ENCODE measurements around the gene GALNT18. TPM values are rescaled to one million over a fixed set of nuclear protein-coding genes. Genes with fewer than 3 reads are reported as not detected.

Gene GALNT18
- polyA plus RNA-seq, 1 donor from 2014 or later, result 7.6 TPM

DNA sequence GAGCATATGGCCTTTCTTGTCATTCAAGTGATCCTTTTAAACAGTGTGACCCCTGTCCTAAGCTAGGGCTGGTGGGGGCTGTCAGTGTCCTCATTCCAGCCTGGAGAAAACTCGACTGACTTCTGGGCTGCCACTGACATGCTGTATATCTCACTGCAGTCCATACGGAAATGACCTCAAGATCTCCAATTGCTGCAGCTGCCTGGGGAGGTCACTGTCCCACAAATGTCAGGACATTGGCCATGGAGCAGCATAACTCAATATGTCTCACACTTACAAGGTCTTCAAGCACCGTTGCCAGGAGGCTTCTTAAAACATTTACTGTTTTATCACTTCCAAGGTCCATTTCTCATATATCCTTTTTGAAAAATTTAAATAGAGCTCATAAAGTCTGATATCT is 240.9 kb downstream of the GALNT18 start:
- H2AFZ ChIP-seq (ENCODE audit: low read depth, low read length), result no peak overlapping the region
- H3K9ac ChIP-seq (ENCODE audit: low read length), result no peak overlapping the region
- no peak for TF ChIP-seq EP300 (conservative IDR thresholded peaks at IDR 0.05; ENCODE audit: poor library complexity, severe bottlenecking)
- no peak for TF ChIP-seq SMC3 (conservative IDR thresholded peaks at IDR 0.05; ENCODE audit: poor library complexity)
- no peak for TF ChIP-seq EZH2 (IDR thresholded peaks at IDR 0.05; ENCODE audit: borderline replicate concordance, insufficient read depth, low read length, poor library complexity, severe bottlenecking)
- TF ChIP-seq, protein P1, sequence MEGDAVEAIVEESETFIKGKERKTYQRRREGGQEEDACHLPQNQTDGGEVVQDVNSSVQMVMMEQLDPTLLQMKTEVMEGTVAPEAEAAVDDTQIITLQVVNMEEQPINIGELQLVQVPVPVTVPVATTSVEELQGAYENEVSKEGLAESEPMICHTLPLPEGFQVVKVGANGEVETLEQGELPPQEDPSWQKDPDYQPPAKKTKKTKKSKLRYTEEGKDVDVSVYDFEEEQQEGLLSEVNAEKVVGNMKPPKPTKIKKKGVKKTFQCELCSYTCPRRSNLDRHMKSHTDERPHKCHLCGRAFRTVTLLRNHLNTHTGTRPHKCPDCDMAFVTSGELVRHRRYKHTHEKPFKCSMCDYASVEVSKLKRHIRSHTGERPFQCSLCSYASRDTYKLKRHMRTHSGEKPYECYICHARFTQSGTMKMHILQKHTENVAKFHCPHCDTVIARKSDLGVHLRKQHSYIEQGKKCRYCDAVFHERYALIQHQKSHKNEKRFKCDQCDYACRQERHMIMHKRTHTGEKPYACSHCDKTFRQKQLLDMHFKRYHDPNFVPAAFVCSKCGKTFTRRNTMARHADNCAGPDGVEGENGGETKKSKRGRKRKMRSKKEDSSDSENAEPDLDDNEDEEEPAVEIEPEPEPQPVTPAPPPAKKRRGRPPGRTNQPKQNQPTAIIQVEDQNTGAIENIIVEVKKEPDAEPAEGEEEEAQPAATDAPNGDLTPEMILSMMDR (IDR thresholded peaks at IDR 0.05; ENCODE audit: poor library complexity, severe bottlenecking), result no peak
- TF ChIP-seq MXI1 (conservative IDR thresholded peaks at IDR 0.05; ENCODE audit: poor library complexity, severe bottlenecking), result no peak
- TF ChIP-seq, protein P2, sequence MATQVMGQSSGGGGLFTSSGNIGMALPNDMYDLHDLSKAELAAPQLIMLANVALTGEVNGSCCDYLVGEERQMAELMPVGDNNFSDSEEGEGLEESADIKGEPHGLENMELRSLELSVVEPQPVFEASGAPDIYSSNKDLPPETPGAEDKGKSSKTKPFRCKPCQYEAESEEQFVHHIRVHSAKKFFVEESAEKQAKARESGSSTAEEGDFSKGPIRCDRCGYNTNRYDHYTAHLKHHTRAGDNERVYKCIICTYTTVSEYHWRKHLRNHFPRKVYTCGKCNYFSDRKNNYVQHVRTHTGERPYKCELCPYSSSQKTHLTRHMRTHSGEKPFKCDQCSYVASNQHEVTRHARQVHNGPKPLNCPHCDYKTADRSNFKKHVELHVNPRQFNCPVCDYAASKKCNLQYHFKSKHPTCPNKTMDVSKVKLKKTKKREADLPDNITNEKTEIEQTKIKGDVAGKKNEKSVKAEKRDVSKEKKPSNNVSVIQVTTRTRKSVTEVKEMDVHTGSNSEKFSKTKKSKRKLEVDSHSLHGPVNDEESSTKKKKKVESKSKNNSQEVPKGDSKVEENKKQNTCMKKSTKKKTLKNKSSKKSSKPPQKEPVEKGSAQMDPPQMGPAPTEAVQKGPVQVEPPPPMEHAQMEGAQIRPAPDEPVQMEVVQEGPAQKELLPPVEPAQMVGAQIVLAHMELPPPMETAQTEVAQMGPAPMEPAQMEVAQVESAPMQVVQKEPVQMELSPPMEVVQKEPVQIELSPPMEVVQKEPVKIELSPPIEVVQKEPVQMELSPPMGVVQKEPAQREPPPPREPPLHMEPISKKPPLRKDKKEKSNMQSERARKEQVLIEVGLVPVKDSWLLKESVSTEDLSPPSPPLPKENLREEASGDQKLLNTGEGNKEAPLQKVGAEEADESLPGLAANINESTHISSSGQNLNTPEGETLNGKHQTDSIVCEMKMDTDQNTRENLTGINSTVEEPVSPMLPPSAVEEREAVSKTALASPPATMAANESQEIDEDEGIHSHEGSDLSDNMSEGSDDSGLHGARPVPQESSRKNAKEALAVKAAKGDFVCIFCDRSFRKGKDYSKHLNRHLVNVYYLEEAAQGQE (IDR thresholded peaks at IDR 0.05; ENCODE audit: borderline replicate concordance), result no peak
- TF ChIP-seq RAD21 (conservative IDR thresholded peaks at IDR 0.05), result no peak
- TF ChIP-seq TAF1 (IDR thresholded peaks at IDR 0.05; ENCODE audit: low read depth), result no peak
- TF ChIP-seq POLR2AphosphoS5 (IDR thresholded peaks at IDR 0.05), result no peak

DNA sequence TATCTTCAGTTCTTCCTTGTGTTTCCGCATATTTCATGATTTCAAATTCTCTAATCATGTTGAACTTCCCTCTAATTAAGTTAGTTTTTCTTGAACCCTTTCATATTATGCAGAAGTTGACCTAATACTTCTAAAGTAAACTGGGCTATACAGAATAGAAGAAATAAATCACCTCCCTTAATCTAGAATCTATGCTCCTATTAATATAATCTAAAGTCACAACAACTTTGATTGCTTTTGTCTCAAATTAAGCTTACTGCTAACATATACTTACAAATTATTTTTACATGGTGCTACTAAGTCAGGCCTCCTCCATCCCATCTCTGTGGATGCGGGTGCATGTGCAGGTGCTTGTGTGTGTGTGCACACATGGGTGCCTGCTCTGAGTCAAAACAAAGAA is 241.5 kb downstream of the GALNT18 start:
- H3K27me3 ChIP-seq (ENCODE audit: insufficient read depth, low read depth, low read length), result no peaks in the 10 kb centered on the region
- no peaks in the 10 kb centered on the region for H3K79me2 ChIP-seq (replicated peaks; ENCODE audit: insufficient read depth, low read length)
- no peak overlapping the region for H3K4me2 ChIP-seq (ENCODE audit: low read length)
- no peaks in the 10 kb centered on the region for H3K9me3 ChIP-seq (ENCODE audit: low read length)
- H3K9me2 ChIP-seq (ENCODE audit: insufficient read depth, low read length), result no peaks in the 10 kb centered on the region
- TF ChIP-seq, protein P2 (IDR thresholded peaks at IDR 0.05; ENCODE audit: borderline replicate concordance), result no peak
- TF ChIP-seq MXI1 (conservative IDR thresholded peaks at IDR 0.05; ENCODE audit: poor library complexity, severe bottlenecking) (no peak), RAD21 (conservative IDR thresholded peaks at IDR 0.05) (no peak), SMC3 (conservative IDR thresholded peaks at IDR 0.05; ENCODE audit: poor library complexity) (no peak), EP300 (conservative IDR thresholded peaks at IDR 0.05; ENCODE audit: poor library complexity, severe bottlenecking) (no peak), POLR2AphosphoS5 (IDR thresholded peaks at IDR 0.05) (no peak), EZH2 (IDR thresholded peaks at IDR 0.05; ENCODE audit: borderline replicate concordance, insufficient read depth, low read length, poor library complexity, severe bottlenecking) (no peak), TAF1 (IDR thresholded peaks at IDR 0.05; ENCODE audit: low read depth) (no peak)
- TF ChIP-seq, protein P1 (IDR thresholded peaks at IDR 0.05; ENCODE audit: poor library complexity, severe bottlenecking), result no peak
- H4K20me1 ChIP-seq (ENCODE audit: insufficient read depth), result no peaks in the 10 kb centered on the region
- H3F3A ChIP-seq (ENCODE audit: insufficient read depth, low read length, poor library complexity, severe bottlenecking), result no peaks in the 10 kb centered on the region
- no peak overlapping the region for H3K4me3 ChIP-seq (ENCODE audit: low read length)
- no peak overlapping the region for H3K9ac ChIP-seq (ENCODE audit: low read length)
- no peaks in the 10 kb centered on the region for H3K36me3 ChIP-seq (ENCODE audit: insufficient read depth, low read length)
- no peak overlapping the region for H3K27ac ChIP-seq (ENCODE audit: low read length)
- H2AFZ ChIP-seq (ENCODE audit: low read depth, low read length), result no peak overlapping the region

More for the DNA sequence above, 240.9 kb downstream of the GALNT18 start:
- H3K9me2 ChIP-seq (ENCODE audit: insufficient read depth, low read length), result no peaks in the 10 kb centered on the region
- H3K27ac ChIP-seq (ENCODE audit: low read length), result no peak overlapping the region
- H3K9me3 ChIP-seq (ENCODE audit: low read length), result no peaks in the 10 kb centered on the region
- no peaks in the 10 kb centered on the region for H3K27me3 ChIP-seq (ENCODE audit: insufficient read depth, low read depth, low read length)
- H3F3A ChIP-seq (ENCODE audit: insufficient read depth, low read length, poor library complexity, severe bottlenecking), result no peaks in the 10 kb centered on the region
- no peaks in the 10 kb centered on the region for H3K36me3 ChIP-seq (ENCODE audit: insufficient read depth, low read length)
- H3K79me2 ChIP-seq (replicated peaks; ENCODE audit: insufficient read depth, low read length), result no peaks in the 10 kb centered on the region
- H3K4me3 ChIP-seq (ENCODE audit: low read length), result no peak overlapping the region
- H4K20me1 ChIP-seq (ENCODE audit: insufficient read depth), result no peaks in the 10 kb centered on the region
- no peak overlapping the region for H3K4me2 ChIP-seq (ENCODE audit: low read length)

All from neural cell (in vitro differentiated cells).